ENCODE measurements around the gene PPP3CA. TPM values are rescaled to one million over a fixed set of nuclear protein-coding genes. Genes with fewer than 3 reads are reported as not detected.
A peak's percentile ranks its signal among the peaks of the same experiment; 100 is the strongest.

PPP3CA gene
- total and polyA plus RNA-seq, 7 donors: 11.8 to 47.7 (median 26.2) TPM

GRCh38 chr4:101104312-101105052, 242.8 kb downstream of the PPP3CA start:
- H3K36me3 ChIP-seq: peaks cover 0 to 7% (median 0%) of the 10 kb centered on the region in 4 donors
- H3K27ac ChIP-seq: peak overlapping the region in 1 of 4 donors; percentile 4
- no peaks in the 10 kb centered on the region for H3K27me3 ChIP-seq
- intact Hi-C loops (cut with DNase I): no loop called here
- TF ChIP-seq POLR2AphosphoS5 (IDR thresholded peaks at IDR 0.05): no peak
- TF ChIP-seq EP300 (IDR thresholded peaks at IDR 0.05): no peak
- TF ChIP-seq POLR2A (IDR thresholded peaks at IDR 0.05): no peak
- TF ChIP-seq CTCF (IDR thresholded peaks at IDR 0.05): no peak
- DNase-seq: no peak
- H3K4me3 ChIP-seq: no peak overlapping the region
- no peaks in the 10 kb centered on the region for H3K9me3 ChIP-seq
- 18 to 50% methylated on average over 6 of the region's 6 CpGs for WGBS, 2 donors
- peaks cover 0 to 29% (median 18%) of the 10 kb centered on the region in 4 donors for H3K4me1 ChIP-seq

- no peak for TF ChIP-seq POLR2A (IDR thresholded peaks at IDR 0.05)
- Histone ChIP-seq H3K27ac (peak overlapping the region in 2 of 4 donors; percentile 4 to 5), H3K36me3 (peaks cover 0 to 7% (median 0%) of the 10 kb centered on the region in 4 donors), H3K4me1 (peaks cover 0 to 29% (median 18%) of the 10 kb centered on the region in 4 donors), H3K9me3 (no peaks in the 10 kb centered on the region), H3K4me3 (no peak overlapping the region), H3K27me3 (no peaks in the 10 kb centered on the region)
- DNase-seq: no peak
- 6 to 19% methylated on average over 4 of the region's 4 CpGs for WGBS, 2 donors
- intact Hi-C loops (cut with DNase I): no loop called here
Measured at GRCh38 chr4:101103381-101104142, 243.8 kb downstream of the PPP3CA start.

GRCh38 chr4:101102114-101102742, 245.1 kb downstream of the PPP3CA start:
- no peak overlapping the region for H3K27ac ChIP-seq
- H3K9me3 ChIP-seq: no peaks in the 10 kb centered on the region
- H3K4me3 ChIP-seq: no peak overlapping the region
- TF ChIP-seq POLR2A (IDR thresholded peaks at IDR 0.05) (no peak), CTCF (IDR thresholded peaks at IDR 0.05) (no peak), EP300 (IDR thresholded peaks at IDR 0.05) (no peak), POLR2AphosphoS5 (IDR thresholded peaks at IDR 0.05) (no peak)
- peaks cover 0 to 29% (median 18%) of the 10 kb centered on the region in 4 donors for H3K4me1 ChIP-seq
- intact Hi-C loops (cut with DNase I): no loop called here
- H3K27me3 ChIP-seq: no peaks in the 10 kb centered on the region
- peak; percentile 69 for DNase-seq
- WGBS, 2 donors: 16 to 24% methylated on average over 1 of the region's 1 CpG
- H3K36me3 ChIP-seq: peaks cover 0 to under 1% (median 0%) of the 10 kb centered on the region in 4 donors

GRCh38 chr4:101101072-101101471, 246.3 kb downstream of the PPP3CA start:
- DNase-seq: no peak
- TF ChIP-seq POLR2A (IDR thresholded peaks at IDR 0.05): no peak
- TF ChIP-seq CTCF (IDR thresholded peaks at IDR 0.05): no peak
- TF ChIP-seq EP300 (IDR thresholded peaks at IDR 0.05): no peak
- no peak for TF ChIP-seq POLR2AphosphoS5 (IDR thresholded peaks at IDR 0.05)
- H3K27me3 ChIP-seq: no peaks in the 10 kb centered on the region
- H3K4me1 ChIP-seq: peaks cover 0 to 29% (median 18%) of the 10 kb centered on the region in 4 donors
- H3K36me3 ChIP-seq: no peaks in the 10 kb centered on the region
- no peaks in the 10 kb centered on the region for H3K9me3 ChIP-seq
- no peak overlapping the region for H3K4me3 ChIP-seq
- H3K27ac ChIP-seq: no peak overlapping the region
- 93 to 94% methylated on average over 4 of the region's 4 CpGs for WGBS, 2 donors
- intact Hi-C loops (cut with DNase I): no loop called here
